ENCODE data around the gene NMT1. TPM values are rescaled to one million over a fixed set of nuclear protein-coding genes. Genes with fewer than 3 reads are reported as not detected.

NMT1 gene
- total RNA-seq, 1 experiment from 2014 or later = 111 TPM

Other genes starting within 250 kb of the NMT1 start
- 23.1 and 32.7 TPM in 2 replicates for gene GJC1, start 231.0 kb upstream of the NMT1 start, total RNA-seq (2014; rRNA removed; shearing (Covaris generic))
- gene HIGD1B, start 213.4 kb upstream of the NMT1 start, total RNA-seq (2014; rRNA removed; shearing (Covaris generic)) = not detected in 2 replicates
- 122 and 137 TPM in 2 replicates for gene EFTUD2, start 161.9 kb upstream of the NMT1 start, total RNA-seq (2014; rRNA removed; shearing (Covaris generic))
- 0.10 and 0.85 TPM in 2 replicates for gene GFAP, start 145.8 kb upstream of the NMT1 start, total RNA-seq (2014; rRNA removed; shearing (Covaris generic))
- gene KIF18B, start 113.5 kb upstream of the NMT1 start, total RNA-seq (2014; rRNA removed; shearing (Covaris generic)) = 17.9 and 20.4 TPM in 2 replicates
- 12.7 and 17.3 TPM in 2 replicates for gene C1QL1, start 93.0 kb upstream of the NMT1 start, total RNA-seq (2014; rRNA removed; shearing (Covaris generic))
- 70.7 and 71.5 TPM in 2 replicates for gene DCAKD, start 9.7 kb upstream of the NMT1 start, total RNA-seq (2014; rRNA removed; shearing (Covaris generic))
- 24.1 and 28.6 TPM in 2 replicates for gene PLCD3, start 71.2 kb downstream of the NMT1 start, total RNA-seq (2014; rRNA removed; shearing (Covaris generic))
- gene ACBD4, start 74.4 kb downstream of the NMT1 start, total RNA-seq (2014; rRNA removed; shearing (Covaris generic)) = 1.5 and 6.0 TPM in 2 replicates
- gene HEXIM1, start 87.2 kb downstream of the NMT1 start, total RNA-seq (2014; rRNA removed; shearing (Covaris generic)) = 4.1 and 4.6 TPM in 2 replicates
- 11.5 and 11.9 TPM in 2 replicates for gene HEXIM2, start 100.6 kb downstream of the NMT1 start, total RNA-seq (2014; rRNA removed; shearing (Covaris generic))
- 1.7 and 2.4 TPM in 2 replicates for gene FMNL1, start 160.6 kb downstream of the NMT1 start, total RNA-seq (2014; rRNA removed; shearing (Covaris generic))
- 0.24 TPM in 1 of 2 replicates, not detected in the other for gene SPATA32, start 200.8 kb downstream of the NMT1 start, total RNA-seq (2014; rRNA removed; shearing (Covaris generic))

All from H7 (cell line).